Activated CD8-positive, alpha-beta T cell treated with anti-CD3 and anti-CD28 coated beads, Interleukin-2, amount 10 ng/mL, durations not matched to agents 7 days and 5 days (primary cell): ENCODE measurements around the gene SAMD13. TPM values are rescaled to one million over a fixed set of nuclear protein-coding genes. Genes with fewer than 3 reads are reported as not detected.

Experiments
- ATAC-seq: fragments of 150-1000 bp; cut with Tn5 transposase; one replicate; pipeline ENCODE4 v1.10.0; 2021; ENCODE audit warnings: moderate library complexity
- CTCF ChIA-PET: fragments of 350-600 bp; sonication (Branson Sonifier 250); formaldehyde crosslinking; loops from one replicate; lab custom pipeline; 2021; ENCODE audit warnings: antibody characterized with exemption; lab: Charles Lee
- POLR2A ChIA-PET: fragments of 350-600 bp; sonication (Branson Sonifier 250); formaldehyde crosslinking; loops from one replicate; lab custom pipeline; 2021; ENCODE audit warnings: antibody characterized with exemption; lab: Charles Lee
- DNase-seq: peaks from one replicate; pipeline ENCODE4 v3.0.0-alpha.2; 2020
- H3K27ac Mint-ChIP-seq: one replicate; pipeline ENCODE4 v1.8.0; 2021; ENCODE audit warnings: mild to moderate bottlenecking, mixed read lengths
- H3K27me3 Mint-ChIP-seq: one replicate; pipeline ENCODE4 v1.8.0; 2021; ENCODE audit warnings: low read depth, mixed read lengths
- H3K36me3 Mint-ChIP-seq: one replicate; pipeline ENCODE4 v1.8.0; 2021; ENCODE audit warnings: low read depth, mixed read lengths
- H3K4me1 Mint-ChIP-seq: one replicate; pipeline ENCODE4 v1.8.0; 2021; ENCODE audit warnings: low read depth, mixed read lengths
- H3K4me3 Mint-ChIP-seq: one replicate; pipeline ENCODE4 v1.8.0; 2021; ENCODE audit warnings: mild to moderate bottlenecking, mixed read lengths
- H3K9me3 Mint-ChIP-seq: one replicate; pipeline ENCODE4 v1.8.0; 2022; ENCODE audit warnings: mixed read lengths; ENCODE audit not compliant: insufficient read depth
- total RNA-seq, 2 experiments: library from RNA; stranded (reverse); gene quantifications; one replicate each; pipeline ENCODE4 v1.2.3, GENCODE V29; 2021

The SAMD13 gene
- total RNA-seq, 2 experiments from 2014 or later = 0.29 TPM; not detected in 1

GRCh38 chr1:84350104-84350503, 48.6 kb downstream of the SAMD13 start:
- Mint-ChIP-seq H3K9me3 (no peaks in the 10 kb centered on the region), H3K4me3 (no peak overlapping the region), H3K36me3 (no peaks in the 10 kb centered on the region), H3K27ac (no peak overlapping the region), H3K27me3 (no peaks in the 10 kb centered on the region), H3K4me1 (no peaks in the 10 kb centered on the region)
- ChIA-PET POLR2A (no interaction called here), CTCF (no interaction called here)
- DNase-seq (no peak), ATAC-seq (no peak)

GRCh38 chr1:84350550-84350949, 49.0 kb downstream of the SAMD13 start:
- H3K27ac Mint-ChIP-seq = no peak overlapping the region
- CTCF ChIA-PET = no interaction called here

GRCh38 chr1:84352298-84353106, 51.0 kb downstream of the SAMD13 start:
- Mint-ChIP-seq H3K36me3 (no peaks in the 10 kb centered on the region), H3K4me1 (no peaks in the 10 kb centered on the region), H3K4me3 (no peak overlapping the region), H3K27me3 (no peaks in the 10 kb centered on the region), H3K9me3 (no peaks in the 10 kb centered on the region), H3K27ac (no peak overlapping the region)
- DNase-seq (no peak), ATAC-seq (no peak)
- CTCF ChIA-PET = no interaction called here
- POLR2A ChIA-PET = no interaction called here

More at GRCh38 chr1:84350550-84350949, 49.0 kb downstream of the SAMD13 start:
- Mint-ChIP-seq H3K4me1 (no peaks in the 10 kb centered on the region), H3K4me3 (no peak overlapping the region), H3K36me3 (no peaks in the 10 kb centered on the region), H3K27me3 (no peaks in the 10 kb centered on the region), H3K9me3 (no peaks in the 10 kb centered on the region)
- DNase-seq (no peak), ATAC-seq (no peak)
- POLR2A ChIA-PET = no interaction called here

GRCh38 chr1:84353695-84354094, 52.2 kb downstream of the SAMD13 start:
- ATAC-seq (no peak), DNase-seq (no peak)
- Mint-ChIP-seq H3K27ac (no peak overlapping the region), H3K4me3 (no peak overlapping the region), H3K27me3 (no peaks in the 10 kb centered on the region), H3K9me3 (no peaks in the 10 kb centered on the region), H3K36me3 (no peaks in the 10 kb centered on the region), H3K4me1 (no peaks in the 10 kb centered on the region)
- CTCF ChIA-PET = no interaction called here
- POLR2A ChIA-PET = no interaction called here

- CTCF ChIA-PET = no interaction called here
These were observed 54.0 kb downstream of the SAMD13 start for GRCh38 chr1:84355556-84355955.

GRCh38 chr1:84356881-84357280, 55.4 kb downstream of the SAMD13 start:
- H3K9me3 Mint-ChIP-seq = no peaks in the 10 kb centered on the region
- H3K27me3 Mint-ChIP-seq = no peaks in the 10 kb centered on the region
- ChIA-PET CTCF (no interaction called here), POLR2A (no interaction called here)
- H3K4me3 Mint-ChIP-seq = no peak overlapping the region
- H3K4me1 Mint-ChIP-seq = no peaks in the 10 kb centered on the region
- no peak overlapping the region for H3K27ac Mint-ChIP-seq
- ATAC-seq = no peak
- DNase-seq = no peak
- no peaks in the 10 kb centered on the region for H3K36me3 Mint-ChIP-seq

More at GRCh38 chr1:84355556-84355955, 54.0 kb downstream of the SAMD13 start:
- Mint-ChIP-seq H3K9me3 (no peaks in the 10 kb centered on the region), H3K4me3 (no peak overlapping the region), H3K36me3 (no peaks in the 10 kb centered on the region), H3K27ac (no peak overlapping the region), H3K4me1 (no peaks in the 10 kb centered on the region), H3K27me3 (no peaks in the 10 kb centered on the region)
- DNase-seq = no peak
- POLR2A ChIA-PET = no interaction called here
- no peak for ATAC-seq

GRCh38 chr1:84358695-84359094, 57.2 kb downstream of the SAMD13 start:
- Mint-ChIP-seq H3K27me3 (no peaks in the 10 kb centered on the region), H3K9me3 (no peaks in the 10 kb centered on the region), H3K36me3 (no peaks in the 10 kb centered on the region), H3K4me3 (no peak overlapping the region), H3K4me1 (no peaks in the 10 kb centered on the region), H3K27ac (no peak overlapping the region)
- DNase-seq (no peak), ATAC-seq (no peak)
- CTCF ChIA-PET = no interaction called here
- POLR2A ChIA-PET = no interaction called here

- H3K9me3 Mint-ChIP-seq = no peaks in the 10 kb centered on the region
- H3K27me3 Mint-ChIP-seq = no peaks in the 10 kb centered on the region
- no peaks in the 10 kb centered on the region for H3K36me3 Mint-ChIP-seq
- no peak overlapping the region for H3K4me3 Mint-ChIP-seq
- ChIA-PET POLR2A (interaction anchor here (0.6 kb wide), 1 partner anchor 74 kb away, joined by 3 read pairs; no protein-coding TSS in a partner anchor), CTCF (no interaction called here)
- ATAC-seq (no peak), DNase-seq (no peak)
- no peak overlapping the region for H3K27ac Mint-ChIP-seq
- H3K4me1 Mint-ChIP-seq = no peaks in the 10 kb centered on the region
These were observed 58.8 kb downstream of the SAMD13 start for GRCh38 chr1:84360316-84360715.

GRCh38 chr1:84361796-84362195, 60.3 kb downstream of the SAMD13 start:
- CTCF ChIA-PET = no interaction called here
- DNase-seq (no peak), ATAC-seq (no peak)
- POLR2A ChIA-PET = no interaction called here
- Mint-ChIP-seq H3K36me3 (no peaks in the 10 kb centered on the region), H3K27ac (no peak overlapping the region), H3K4me3 (no peak overlapping the region), H3K27me3 (no peaks in the 10 kb centered on the region), H3K9me3 (no peaks in the 10 kb centered on the region), H3K4me1 (peaks cover 5% of the 10 kb centered on the region)

- CTCF ChIA-PET = interaction anchor here (0.7 kb wide), 1 partner anchor 547 kb away, joined by 3 read pairs; no protein-coding TSS in a partner anchor
- no peak for ATAC-seq
- POLR2A ChIA-PET = no interaction called here
- no peak for DNase-seq
- Mint-ChIP-seq H3K27me3 (no peaks in the 10 kb centered on the region), H3K27ac (no peak overlapping the region), H3K4me1 (peaks cover 5% of the 10 kb centered on the region), H3K4me3 (no peak overlapping the region), H3K9me3 (no peaks in the 10 kb centered on the region), H3K36me3 (no peaks in the 10 kb centered on the region)
These were observed 61.5 kb downstream of the SAMD13 start for GRCh38 chr1:84363019-84363418.

GRCh38 chr1:84363622-84364021, 62.1 kb downstream of the SAMD13 start:
- Mint-ChIP-seq H3K4me1 (peaks cover 5% of the 10 kb centered on the region), H3K27ac (no peak overlapping the region), H3K27me3 (no peaks in the 10 kb centered on the region), H3K36me3 (no peaks in the 10 kb centered on the region), H3K9me3 (no peaks in the 10 kb centered on the region), H3K4me3 (no peak overlapping the region)
- no peak for ATAC-seq
- ChIA-PET CTCF (interaction anchor here (0.7 kb wide), 1 partner anchor 547 kb away, joined by 3 read pairs; no protein-coding TSS in a partner anchor), POLR2A (no interaction called here)
- DNase-seq = no peak

- peak; percentile 49 for ATAC-seq
- peaks cover 5% of the 10 kb centered on the region for H3K4me1 Mint-ChIP-seq
- DNase-seq = peak; percentile 21
- ChIA-PET POLR2A (no interaction called here), CTCF (no interaction called here)
- H3K9me3 Mint-ChIP-seq = no peaks in the 10 kb centered on the region
- no peak overlapping the region for H3K4me3 Mint-ChIP-seq
- H3K36me3 Mint-ChIP-seq = no peaks in the 10 kb centered on the region
- no peaks in the 10 kb centered on the region for H3K27me3 Mint-ChIP-seq
- H3K27ac Mint-ChIP-seq = no peak overlapping the region
These were observed 64.0 kb downstream of the SAMD13 start for GRCh38 chr1:84365225-84366221.
